K562 (cell line): ENCODE results near the gene TMEM138. TPM values are rescaled to one million over a fixed set of nuclear protein-coding genes. Genes with fewer than 3 reads are reported as not detected.

Experiments used
- ATAC-seq: fragments of 200-7000 bp; cut with Tn5 transposase; 3 replicates; pipeline ENCODE4 v1.9.1; 2020; ENCODE audit warnings: moderate library complexity
- BruUV-seq: library from RNA; stranded (reverse); fragments of 400-500 nt; replicated peaks from 2 replicates; lab custom pipeline; 2021; lab: Mats Ljungman, UMichigan
- CTCF ChIA-PET: fragments of 300-600 bp; formaldehyde crosslinking; extraction: SDS; loops from one replicate; lab custom pipeline; 2021; ENCODE audit warnings: low intra/inter-chr PET ratio; lab: Yijun Ruan, JAX
- POLR2A ChIA-PET: fragments of 300-600, 350-650 bp; sonication (Branson Sonifier 250); formaldehyde crosslinking; extraction: SDS; loops from one replicate; lab custom pipeline; 2021; ENCODE audit warnings: antibody characterized with exemption, inconsistent platforms; lab: Yijun Ruan, JAX
- DNase-seq, 4 experiments: peaks; one replicate each; pipeline versions ENCODE4 v3.0.0 to v3.0.0-alpha.2; 2011 to 2018; ENCODE audit warnings: low spot score in 3 of 4, mixed read lengths in 3 of 4; ENCODE audit errors: extremely low read depth in 1 of 4
- FAIRE-seq: peaks from 2 replicates; lab custom pipeline; 2011; peaks lifted over from hg19 to GRCh38; lab: Jason Lieb, UNC
- H2AFZ ChIP-seq: 2 replicates; pipeline ENCODE4 v1.6.0; 2011; ENCODE audit warnings: low read depth, low read length, control low read depth, inconsistent platforms
- H3K27ac ChIP-seq: fragments of 200-600 bp; 3 replicates; pipeline ENCODE4 v1.8.0; 2011; ENCODE audit warnings: low read depth, mild to moderate bottlenecking, control low read depth, inconsistent platforms, low read length, moderate library complexity, mixed read lengths; ENCODE audit errors: extremely low read depth
- H3K27me3 ChIP-seq, 2 experiments: fragments of 300-600 bp in 1 of 2; 2 replicates in 1 of 2; 3 replicates in 1 of 2; pipeline versions ENCODE4 v1.6.0 to v1.8.0; 2011; ENCODE audit warnings: inconsistent platforms in 2 of 2, low read length in 2 of 2, mild to moderate bottlenecking in 1 of 2, mixed read lengths in 1 of 2, moderate library complexity in 1 of 2; ENCODE audit not compliant: control insufficient read depth in 2 of 2, insufficient read depth in 2 of 2
- H3K36me3 ChIP-seq: fragments of 300-600 bp; 3 replicates; pipeline ENCODE4 v1.8.0; 2011; ENCODE audit warnings: mild to moderate bottlenecking, low read length, inconsistent platforms; ENCODE audit not compliant: control insufficient read depth, insufficient read depth
- H3K4me1 ChIP-seq, 2 experiments: fragments of 200-600 bp in 1 of 2; replicated peaks in 1 of 2; 2 replicates in 1 of 2; 3 replicates in 1 of 2; pipeline versions ENCODE4 v1.5.1 to v1.8.0; 2011; ENCODE audit warnings: inconsistent platforms in 2 of 2, low read length in 2 of 2, mild to moderate bottlenecking in 1 of 2, mixed read lengths in 1 of 2, moderate library complexity in 1 of 2; ENCODE audit not compliant: control insufficient read depth in 2 of 2, insufficient read depth in 2 of 2
- H3K4me2 ChIP-seq: 2 replicates; pipeline ENCODE4 v1.6.1; 2011; ENCODE audit warnings: low read length, control low read depth, inconsistent platforms, mixed read lengths; ENCODE audit not compliant: insufficient read depth
- H3K4me3 ChIP-seq: fragments of 200-600 bp; sonication (generic), shearing (Covaris generic); 2 replicates; pipeline ENCODE4 v1.5.1; 2016; ENCODE audit warnings: control low read depth, inconsistent platforms
- H3K79me2 ChIP-seq: fragments of 200-600 bp; 3 replicates; pipeline ENCODE4 v1.8.0; 2011; ENCODE audit warnings: low read length, inconsistent platforms; ENCODE audit not compliant: control insufficient read depth, insufficient read depth
- H3K9ac ChIP-seq, 2 experiments: 2 replicates each; pipeline versions ENCODE4 v1.6.0 to v1.6.1; 2011; ENCODE audit warnings: low read depth in 2 of 2, low read length in 2 of 2, control low read depth in 1 of 2, inconsistent platforms in 1 of 2, mild to moderate bottlenecking in 1 of 2, mixed read lengths in 1 of 2; ENCODE audit not compliant: insufficient read depth in 1 of 2
- H3K9me1 ChIP-seq: one replicate; pipeline ENCODE4 v1.6.0; 2011; ENCODE audit warnings: inconsistent platforms, mild to moderate bottlenecking, low read length, moderate library complexity; ENCODE audit not compliant: control insufficient read depth, insufficient read depth
- H3K9me3 ChIP-seq: replicated peaks from 2 replicates; pipeline ENCODE4 v1.5.1; 2011; ENCODE audit warnings: low read depth, low read length, inconsistent platforms; ENCODE audit not compliant: control insufficient read depth, insufficient read depth
- H4K20me1 ChIP-seq: replicated peaks from 2 replicates; pipeline ENCODE4 v1.6.1; 2011; ENCODE audit warnings: low read length, inconsistent platforms, mixed read lengths; ENCODE audit not compliant: control insufficient read depth, insufficient read depth
- BCOR ChIP-seq: fragments of 450-650 bp; IDR thresholded peaks from 2 replicates; pipeline ENCODE4 v1.6.1; 2016
- CBX1 ChIP-seq: sonication (generic); IDR thresholded peaks from 2 replicates; pipeline ENCODE4 v1.6.1; 2016; ENCODE audit warnings: antibody characterized with exemption, low read depth, mild to moderate bottlenecking
- CCNT2 ChIP-seq: IDR thresholded peaks from 2 replicates; pipeline ENCODE4 v1.6.1; 2011; ENCODE audit warnings: borderline replicate concordance, low read depth, mild to moderate bottlenecking, moderate library complexity, mixed read lengths, low read length; ENCODE audit not compliant: insufficient read length; ENCODE audit errors: extremely low read depth
- FOSL1 ChIP-seq: fragments of 200-800 bp; sonication (Bioruptor generic); conservative IDR thresholded peaks from 2 replicates; pipeline ENCODE4 v1.6.1; 2016; ENCODE audit warnings: missing genetic modification characterization, missing compliant biosample characterization
- KDM1A ChIP-seq, 2 experiments: fragments of 450-650 bp; IDR thresholded peaks; 2 replicates each; pipeline ENCODE4 v1.6.1; 2016; ENCODE audit warnings: mild to moderate bottlenecking in 2 of 2
- RBM25 ChIP-seq: fragments of 200-400 bp; formaldehyde crosslinking; IDR thresholded peaks from 2 replicates; pipeline ENCODE4 v1.6.1; 2018; ENCODE audit warnings: low read length, low read depth, moderate library complexity; ENCODE audit not compliant: severe bottlenecking
- SNRNP70 ChIP-seq: fragments of 200-400 bp; formaldehyde crosslinking; optimal IDR thresholded peaks from 2 replicates; pipeline ENCODE3; 2017; ENCODE audit warnings: low read depth, low read length
- ZNF121 ChIP-seq: sonication (generic); formaldehyde crosslinking; conservative IDR thresholded peaks from 2 replicates; pipeline ENCODE4 v1.8.0; 2022; ENCODE audit warnings: missing genetic modification reagents
- ZNF639 ChIP-seq, 2 experiments: fragments of 200-800 bp in 1 of 2; sonication (Bioruptor generic) in 1 of 2; sonication (generic) in 1 of 2; formaldehyde crosslinking in 1 of 2; IDR thresholded peaks in 1 of 2; conservative IDR thresholded peaks in 1 of 2; 2 replicates each; pipeline versions ENCODE4 v1.5.0 to v1.6.1; 2016 to 2020; ENCODE audit warnings: missing compliant biosample characterization in 1 of 2, missing genetic modification characterization in 1 of 2, missing genetic modification reagents in 1 of 2
- WGBS: fragments of 100-300 bp; shearing (Covaris generic); methylation state at CpG from one replicate; pipeline ENCODE4 v1.1.6; 2016; ENCODE audit warnings: low coverage, mixed read lengths; ENCODE audit not compliant: insufficient coverage; ENCODE audit errors: missing lambda C conversion rate; 5-methylcytosine and 5-hydroxymethylcytosine counted together
- in situ Hi-C: fragments of 300-500 bp; cut with MboI; formaldehyde crosslinking; loops from 4 replicates; pipeline ENCODE4 v1.15.0; 2018; ENCODE audit warnings: inconsistent platforms, mixed read lengths
- intact Hi-C: fragments of 100-400 bp; cut with micrococcal nuclease; formaldehyde crosslinking; loops from 2 replicates; pipeline ENCODE4 v1.14.2; 2022
- polyA plus RNA-seq, 8 experiments: library from polyadenylated mRNA; depleted of rRNA in 4 of 8; stranded (reverse) in 5 of 8; unstranded in 3 of 8; fragments of >200 nt; fragmentation: Nextera tagmentation in 2 of 8; fragmentation: Illumina TruSeq in 1 of 8; extraction: Ambion mirVana in 2 of 8; extraction: Trizol in 1 of 8; gene quantifications; 2 replicates each; pipeline versions ENCODE4 v1.2.1 to v1.2.3, GENCODE V29; 2011 to 2014; ENCODE audit warnings: inconsistent platforms in 1 of 8, missing spikeins in 1 of 8
- total RNA-seq, 7 experiments: library from RNA; depleted of rRNA in 6 of 7; stranded (reverse); fragments of >200 nt in 6 of 7; fragmentation: Illumina TruSeq in 2 of 7; extraction: Trizol in 2 of 7; gene quantifications; 2 replicates each; pipeline versions ENCODE4 v1.2.1 to v1.2.3, GENCODE V29; 2011 to 2021; ENCODE audit warnings: low replicate concordance in 1 of 7

The TMEM138 gene
- total and polyA plus RNA-seq, 9 of the 15 experiments (the other 6 are each of a cell fraction or from before 2014, with no cell fraction given) = 23.2 to 168 (median 63.1) TPM

- peak in 1 of 2 experiments; percentile 59; a peak in 2 of 4 replicates for TF ChIP-seq ZNF639 (CRISPR knock-in tag; conservative IDR thresholded peaks at IDR 0.05 in 1 of 2, IDR thresholded peaks at IDR 0.05 in 1 of 2)
- TF ChIP-seq, all 486 proteins: peak for 24
Observed at GRCh38 chr11:61353131-61354067, 8.8 kb upstream of the TMEM138 start (continued).

- Histone ChIP-seq H3K27me3 (no peaks in the 10 kb centered on the region), H2AFZ (no peak overlapping the region; the same call in 1 of the 2 replicates), H3K4me2 (no peak overlapping the region; the same call in 1 of the 2 replicates), H3K79me2 (peaks cover 2% of the 10 kb centered on the region; the same call in 2 of the 3 replicates), H3K9me3 (no peaks in the 10 kb centered on the region), H3K9ac (peak overlapping the region in 1 of 2 experiments; percentile 89; a peak in 1 of 4 replicates), H3K4me1 (peaks cover 26 to 29% of the 10 kb centered on the region in 2 experiments), H3K9me1 (peaks cover 3% of the 10 kb centered on the region), H4K20me1 (no peaks in the 10 kb centered on the region), H3K36me3 (peaks cover 53% of the 10 kb centered on the region; the same call in 2 of the 3 replicates), H3K4me3 (no peak overlapping the region), H3K27ac (peak overlapping the region; percentile 41; the same call in 2 of the 3 replicates)
- 63% methylated on average over 2 of the region's 2 CpGs for WGBS
- no peak for ATAC-seq
- no TSS peak for BruUV-seq
- DNase-seq = no peak
- TF ChIP-seq CCNT2 = no peak
- peak; percentile 88 for TF ChIP-seq ZNF121 (CRISPR knock-in tag)
- TF ChIP-seq SNRNP70 = no peak
- TF ChIP-seq KDM1A (IDR thresholded peaks at IDR 0.05) = 0 out of 4 replicates have a peak, but pooled peaks of 1 of the 2 experiments have one; percentile 7
- TF ChIP-seq FOSL1 (tag) = peak; percentile 46; the same call in 1 of the 2 replicates
- TF ChIP-seq CBX1 = no peak
- TF ChIP-seq RBM25 = peak; percentile 36
- peak; percentile 29; the same call in 1 of the 2 replicates for TF ChIP-seq BCOR
- in situ Hi-C loops = no loop called here
- ChIA-PET CTCF (no interaction called here), POLR2A (interaction anchor here (0.6 to 2.5 kb wide), 6 partner anchors 9 to 1160 kb away, joined by 3 to 8 read pairs (median 3); no protein-coding TSS in a partner anchor)
- no peak for FAIRE-seq
- intact Hi-C loops = no loop called here
Observed at GRCh38 chr11:61354208-61354607, 8.0 kb upstream of the TMEM138 start.
